ENCODE results near the gene FREY1.

The FREY1 gene

GRCh38 chr11:45886816-45887520 is 20.1 kb downstream of the FREY1 start:
- H3K27ac ChIP-seq = peak overlapping the region; percentile 93
- TF ChIP-seq, protein P1, sequence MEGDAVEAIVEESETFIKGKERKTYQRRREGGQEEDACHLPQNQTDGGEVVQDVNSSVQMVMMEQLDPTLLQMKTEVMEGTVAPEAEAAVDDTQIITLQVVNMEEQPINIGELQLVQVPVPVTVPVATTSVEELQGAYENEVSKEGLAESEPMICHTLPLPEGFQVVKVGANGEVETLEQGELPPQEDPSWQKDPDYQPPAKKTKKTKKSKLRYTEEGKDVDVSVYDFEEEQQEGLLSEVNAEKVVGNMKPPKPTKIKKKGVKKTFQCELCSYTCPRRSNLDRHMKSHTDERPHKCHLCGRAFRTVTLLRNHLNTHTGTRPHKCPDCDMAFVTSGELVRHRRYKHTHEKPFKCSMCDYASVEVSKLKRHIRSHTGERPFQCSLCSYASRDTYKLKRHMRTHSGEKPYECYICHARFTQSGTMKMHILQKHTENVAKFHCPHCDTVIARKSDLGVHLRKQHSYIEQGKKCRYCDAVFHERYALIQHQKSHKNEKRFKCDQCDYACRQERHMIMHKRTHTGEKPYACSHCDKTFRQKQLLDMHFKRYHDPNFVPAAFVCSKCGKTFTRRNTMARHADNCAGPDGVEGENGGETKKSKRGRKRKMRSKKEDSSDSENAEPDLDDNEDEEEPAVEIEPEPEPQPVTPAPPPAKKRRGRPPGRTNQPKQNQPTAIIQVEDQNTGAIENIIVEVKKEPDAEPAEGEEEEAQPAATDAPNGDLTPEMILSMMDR (conservative IDR thresholded peaks at IDR 0.05) = no peak

DNA sequence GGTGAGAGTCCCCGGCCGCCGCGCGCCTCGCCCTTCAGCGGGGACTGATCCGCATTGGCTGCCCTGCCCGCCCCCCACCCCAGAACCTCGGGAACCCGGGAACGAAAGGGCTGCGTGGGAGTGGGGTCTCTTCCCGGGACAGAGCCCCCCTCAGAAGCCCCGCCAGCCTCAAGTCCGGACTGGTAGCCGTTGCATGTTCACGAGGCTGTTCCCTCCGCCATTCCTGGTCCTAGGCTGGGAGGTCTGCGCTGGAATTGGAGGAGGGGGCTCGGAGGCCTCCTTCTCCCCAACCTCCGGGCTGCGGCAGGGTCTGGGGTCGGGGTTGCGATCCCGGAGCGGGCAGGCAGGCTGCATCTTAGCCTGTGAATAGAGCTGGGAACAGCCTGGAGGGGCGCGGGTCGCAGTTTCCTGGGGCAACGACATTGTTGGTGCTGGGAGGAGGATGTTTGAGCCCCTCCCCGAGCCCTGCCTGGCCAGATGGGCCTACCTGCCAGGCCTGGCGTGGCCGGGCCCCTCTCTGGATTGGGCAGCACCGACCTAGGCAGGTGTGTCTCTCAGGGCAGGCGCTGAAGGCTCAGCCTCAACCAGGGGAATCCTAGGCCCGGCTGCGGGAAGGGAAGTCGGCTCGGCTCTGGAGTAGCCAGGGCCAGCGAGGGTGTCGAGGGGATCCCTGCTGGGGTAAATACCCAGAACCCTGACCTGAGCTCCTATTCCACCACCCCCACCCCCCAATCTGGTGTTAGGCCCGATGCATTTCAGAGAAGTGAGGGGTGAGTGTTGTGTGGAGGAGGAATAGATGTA is 20.9 kb downstream of the FREY1 start:
- H3K27ac ChIP-seq = peak overlapping the region; percentile 93
- TF ChIP-seq, protein P1 (conservative IDR thresholded peaks at IDR 0.05) = no peak

- TF ChIP-seq, protein P1 (conservative IDR thresholded peaks at IDR 0.05) = peak; percentile 13; the same call in 1 of the 2 replicates
- H3K27ac ChIP-seq = peak within 1 kb of the TSS; percentile 93
Measured at GRCh38 chr11:45885274-45885920, 21.7 kb downstream of the FREY1 start, which contains the start of gene MAPK8IP1. Gene MAPK8IP1, plus strand, starts transcription at chr11:45885651. Its CDS starts 170 bp downstream, at chr11:45885821.

DNA sequence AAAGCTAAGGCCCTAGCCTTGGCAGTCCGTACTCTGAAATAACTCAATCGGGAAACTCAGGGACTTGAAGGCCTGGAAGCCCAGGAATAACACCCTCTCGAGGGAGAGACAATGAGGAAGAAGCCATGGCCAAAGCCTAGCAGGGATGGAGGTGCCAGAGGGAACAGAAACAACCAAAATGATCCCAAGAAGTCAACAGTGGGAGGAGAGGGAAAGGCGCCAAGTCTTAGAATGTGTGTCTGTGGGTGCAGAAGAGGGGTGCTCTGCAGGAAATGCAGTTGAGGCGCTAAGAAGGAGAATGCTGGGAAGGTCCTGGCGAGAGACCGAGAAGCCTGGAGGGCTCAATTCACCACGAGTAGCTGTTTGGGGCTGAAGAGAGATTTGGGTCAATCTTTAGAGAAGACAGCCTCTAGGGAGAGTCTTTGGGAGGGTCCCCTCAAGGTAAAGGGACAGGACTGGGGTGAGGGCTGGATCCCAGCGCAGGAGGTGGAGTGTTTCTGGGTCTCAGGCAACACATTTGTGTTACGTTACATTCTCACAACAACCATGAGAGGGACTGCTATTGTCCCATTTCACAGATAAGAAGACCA is 22.4 kb downstream of the FREY1 start:
- TF ChIP-seq, protein P1 (conservative IDR thresholded peaks at IDR 0.05) = no peak
- peak overlapping the region; percentile 93 for H3K27ac ChIP-seq

GRCh38 chr11:45881708-45882368 is 25.2 kb downstream of the FREY1 start:
- H3K27ac ChIP-seq = peak overlapping the region; percentile 66
- TF ChIP-seq, protein P1 (conservative IDR thresholded peaks at IDR 0.05) = no peak

DNA sequence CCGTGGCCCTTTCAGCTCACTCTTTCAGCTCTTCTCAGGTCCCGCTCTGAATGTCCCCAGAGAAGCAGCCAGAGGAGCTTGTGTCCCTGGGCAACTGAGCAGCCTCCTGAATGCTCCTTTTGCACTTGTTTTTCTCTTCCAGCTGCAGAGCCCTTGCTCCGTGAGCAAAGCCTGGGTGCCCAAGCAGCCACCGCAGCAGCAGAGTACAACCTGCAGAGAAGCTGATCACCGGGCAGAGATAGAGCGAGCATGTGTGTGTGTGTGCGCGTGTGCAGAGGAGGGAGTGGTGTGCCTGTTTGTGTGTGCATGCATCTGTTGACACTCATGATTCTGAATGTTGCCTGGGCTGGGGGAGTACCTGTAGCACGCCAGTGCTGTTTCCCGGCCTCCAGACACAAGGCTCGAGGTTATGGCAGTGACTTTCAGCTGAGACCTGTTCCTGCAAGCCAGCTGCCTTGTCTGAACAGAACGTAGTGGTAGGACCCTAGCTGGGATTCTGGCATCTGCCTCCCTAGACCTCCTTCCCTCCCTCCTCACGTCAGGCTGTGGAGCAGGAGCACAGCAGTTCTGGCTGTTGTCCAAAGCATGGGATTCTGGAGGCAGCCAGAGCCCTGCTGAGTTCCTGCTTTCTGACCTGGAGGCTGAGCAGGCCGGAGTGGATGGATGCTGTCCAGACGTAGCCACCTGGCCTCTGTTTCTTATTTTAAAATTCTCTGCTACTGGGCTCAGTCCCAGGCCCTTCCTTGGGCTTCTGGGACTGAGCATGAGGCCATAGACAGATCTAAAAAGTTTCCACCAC is 26.1 kb downstream of the FREY1 start:
- TF ChIP-seq, protein P1 (conservative IDR thresholded peaks at IDR 0.05) = no peak
- peak overlapping the region; percentile 66 for H3K27ac ChIP-seq
